Activated CD8-positive, alpha-beta memory T cell treated with anti-CD3 and anti-CD28 coated beads for 24 hours (primary cell): Measurements from ENCODE around the gene ABCB8.
"Not testable (repeated sequence)": the region's sequence is repeated elsewhere in the genome, so short reads cannot be mapped to it uniquely, and the experiment has no call there.

Experiments used
- DNase-seq: peaks from one replicate; pipeline ENCODE4 v3.0.0-alpha.2; 2020

The ABCB8 gene

DNA sequence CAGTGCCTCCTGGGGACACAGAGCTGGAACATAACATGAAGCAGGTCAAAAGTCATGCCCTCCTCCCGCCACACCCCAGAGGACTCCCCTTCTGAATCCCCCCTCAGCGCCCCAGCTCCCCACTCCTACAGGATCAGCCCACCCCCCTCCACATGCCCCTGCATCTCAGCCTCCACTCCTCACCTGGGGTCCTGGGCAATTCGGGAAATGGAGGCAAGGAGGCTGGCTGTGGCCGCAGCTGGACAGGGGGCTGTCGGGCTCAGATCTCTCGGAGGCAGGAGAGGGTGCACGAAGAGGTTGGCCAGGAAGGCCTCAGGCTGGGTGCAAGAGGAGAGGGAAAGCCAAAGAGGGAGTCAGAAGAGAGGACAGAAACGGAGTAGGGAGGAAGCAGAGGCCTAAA is 11.7 kb upstream of the ABCB8 start:
- DNase-seq: no peak

DNA sequence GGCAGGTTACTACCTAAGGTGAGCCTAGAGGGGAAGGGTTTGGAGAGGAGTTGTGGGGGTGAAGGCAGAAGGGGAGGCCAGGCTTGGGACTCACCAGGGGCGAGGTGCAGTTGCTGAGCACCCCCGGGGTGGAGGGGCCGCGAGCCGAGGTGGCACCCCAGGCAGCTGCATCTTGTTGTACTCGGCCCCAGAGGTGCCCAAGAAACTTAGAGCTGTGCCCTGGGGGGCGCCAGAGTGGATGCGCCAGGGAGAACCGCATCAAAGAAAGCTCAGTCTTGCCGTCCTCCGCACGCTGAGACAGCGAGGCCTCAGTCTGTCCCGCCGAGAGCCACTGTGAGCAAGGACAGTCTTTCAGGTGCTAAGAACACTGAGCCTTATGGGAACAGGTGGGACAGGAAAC is 11.3 kb upstream of the ABCB8 start:
- DNase-seq: peak; percentile 64

DNA sequence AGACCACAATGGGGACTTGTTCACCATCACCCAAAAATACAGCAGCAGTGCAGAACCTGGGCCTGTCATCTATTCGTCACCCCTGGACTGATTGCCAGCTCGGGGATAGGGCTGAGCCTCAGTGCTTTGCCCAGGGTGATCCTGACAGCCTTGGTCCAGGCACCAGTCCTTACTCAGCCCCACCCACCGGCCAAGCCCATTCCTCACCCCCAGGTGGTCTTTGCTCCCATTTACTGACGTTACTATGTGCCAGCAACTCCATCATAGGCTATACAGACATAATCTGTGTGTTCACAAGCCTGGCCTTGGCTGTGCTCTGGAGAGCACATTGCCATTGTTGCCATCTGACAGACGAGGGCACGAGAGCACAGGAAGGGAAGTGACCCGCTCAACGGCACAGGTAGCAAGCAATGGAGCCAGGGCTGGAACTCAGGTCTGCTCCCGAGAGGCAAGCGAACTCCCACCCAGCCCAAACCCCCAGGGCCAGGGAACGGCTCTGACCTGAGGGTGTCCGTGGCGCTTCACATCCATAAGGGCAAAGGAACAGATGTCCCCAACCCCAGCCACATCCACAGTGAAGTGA is 10.8 kb upstream of the ABCB8 start:
- DNase-seq: peak; percentile 70

DNA sequence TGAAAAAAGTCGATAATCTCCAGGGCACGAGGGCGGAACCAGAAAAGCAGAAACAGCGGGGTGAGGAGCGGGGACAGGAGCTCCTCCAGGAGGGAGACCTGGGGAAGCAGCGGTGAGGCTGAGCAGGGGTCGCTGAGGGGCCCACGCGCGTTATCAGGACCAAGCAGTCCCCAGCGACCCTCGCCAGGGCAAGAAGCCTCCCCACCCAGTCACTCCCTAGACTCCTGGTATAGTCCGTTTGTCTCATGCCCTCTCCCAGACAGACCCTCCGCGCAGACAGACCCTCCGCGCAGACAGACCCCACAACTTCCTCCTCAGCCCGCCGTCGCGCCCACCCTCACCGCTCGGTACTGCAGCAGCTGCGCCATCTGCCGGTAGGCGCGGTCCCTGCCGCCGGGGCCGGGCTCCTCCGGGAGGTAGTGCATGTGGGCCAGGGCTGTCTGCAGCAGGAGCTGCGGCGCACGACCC is 10.3 kb upstream of the ABCB8 start:
- peak; percentile 96 for DNase-seq

- peak; percentile 83 for DNase-seq
These were observed 9.7 kb upstream of the ABCB8 start for GRCh38 chr7:151018421-151019129.

DNA sequence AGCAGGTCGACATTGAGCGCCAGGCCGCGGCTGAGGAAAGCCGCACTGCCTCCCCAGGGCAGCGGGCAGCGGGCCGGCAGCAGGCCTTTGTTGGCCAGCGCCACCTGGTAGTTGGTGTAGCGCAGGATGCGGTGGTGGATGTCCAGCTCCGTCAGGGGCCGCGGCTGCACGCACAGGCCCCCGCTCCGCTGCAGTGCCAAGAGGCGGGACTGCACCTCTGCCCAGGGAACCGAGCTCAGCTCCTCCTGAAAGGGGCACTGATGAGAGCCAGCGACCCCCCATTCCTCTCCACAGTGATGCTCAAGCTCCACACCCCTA is 9.2 kb upstream of the ABCB8 start:
- no peak for DNase-seq

- no peak for DNase-seq
These were observed 8.0 kb upstream of the ABCB8 start for GRCh38 chr7:151020231-151020630.

GRCh38 chr7:151023232-151023631 is 5.0 kb upstream of the ABCB8 start:
- DNase-seq: no peak

DNA sequence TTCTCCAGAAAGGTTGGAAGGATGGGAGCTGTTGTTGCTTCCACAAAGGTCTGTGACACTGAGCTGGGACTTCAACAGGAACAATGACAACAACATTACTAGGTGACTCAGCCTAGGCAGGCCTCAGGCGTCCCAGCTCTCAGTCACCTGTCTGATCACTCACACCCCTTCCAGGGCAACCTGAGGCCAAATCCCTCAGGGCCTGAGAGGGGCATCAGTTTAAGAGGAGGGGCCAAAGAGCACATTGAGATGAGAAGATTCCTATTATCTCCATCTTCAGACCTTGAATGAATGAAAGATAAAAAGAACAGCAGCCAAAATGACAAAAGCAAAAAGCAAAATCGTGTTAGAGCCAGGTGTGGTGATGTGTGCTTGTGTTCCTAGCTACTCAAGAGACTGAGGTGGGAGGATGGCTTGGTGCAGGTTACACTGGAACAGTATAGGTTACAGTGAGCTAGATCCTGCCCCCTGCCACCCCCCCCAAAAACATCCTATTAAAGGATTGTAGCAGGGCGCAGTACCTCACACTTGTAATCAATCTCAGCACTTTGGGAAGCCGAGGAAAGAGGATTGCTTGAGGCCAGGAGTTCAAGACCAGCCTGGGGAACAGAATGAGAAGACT is 3.7 kb upstream of the ABCB8 start, which contains the start of gene ATG9B:
Gene ATG9B (minus strand): TSS at position 60 of the 622 bp plus-strand sequence. CDS start 71 bp downstream, outside the sequence.
- DNase-seq: no peak

GRCh38 chr7:151025924-151026671 is 2.2 kb upstream of the ABCB8 start:
- no peak for DNase-seq

- not testable (repeated sequence) for DNase-seq
These were observed 1.2 kb upstream of the ABCB8 start for GRCh38 chr7:151026771-151027727.

- DNase-seq: not testable (repeated sequence)
These were observed 521 bp upstream of the ABCB8 start for GRCh38 chr7:151027728-151028130.

DNA sequence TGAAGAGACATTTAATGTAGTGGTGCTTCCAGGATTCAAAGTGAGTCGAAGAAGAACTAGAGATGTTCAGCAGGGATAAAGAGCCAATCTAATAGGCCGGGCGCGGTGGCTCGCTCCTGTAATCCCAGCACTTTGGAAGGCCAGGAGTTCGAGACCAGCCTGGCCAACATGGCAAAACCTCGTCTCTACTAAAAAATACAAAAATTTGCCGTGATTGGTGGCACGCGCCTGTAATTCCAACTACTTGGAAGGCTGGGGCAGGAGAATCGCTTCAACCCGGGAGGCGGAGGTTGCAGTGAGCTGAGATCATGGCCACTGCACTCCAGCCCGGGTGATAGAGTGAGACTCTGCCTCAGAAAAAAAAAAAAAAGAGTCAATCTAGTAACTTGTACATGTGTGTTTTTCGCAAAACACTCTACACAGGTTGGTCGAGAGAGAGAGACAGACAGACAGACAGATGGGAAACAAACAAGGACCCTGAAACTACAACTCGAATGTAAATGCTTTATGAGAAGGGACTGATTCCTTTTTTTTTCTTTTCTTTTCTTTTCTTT is 775 bp downstream of the ABCB8 start:
- DNase-seq: no peak

- DNase-seq: no peak
These were observed 2.8 kb downstream of the ABCB8 start for GRCh38 chr7:151031011-151031410.

DNA sequence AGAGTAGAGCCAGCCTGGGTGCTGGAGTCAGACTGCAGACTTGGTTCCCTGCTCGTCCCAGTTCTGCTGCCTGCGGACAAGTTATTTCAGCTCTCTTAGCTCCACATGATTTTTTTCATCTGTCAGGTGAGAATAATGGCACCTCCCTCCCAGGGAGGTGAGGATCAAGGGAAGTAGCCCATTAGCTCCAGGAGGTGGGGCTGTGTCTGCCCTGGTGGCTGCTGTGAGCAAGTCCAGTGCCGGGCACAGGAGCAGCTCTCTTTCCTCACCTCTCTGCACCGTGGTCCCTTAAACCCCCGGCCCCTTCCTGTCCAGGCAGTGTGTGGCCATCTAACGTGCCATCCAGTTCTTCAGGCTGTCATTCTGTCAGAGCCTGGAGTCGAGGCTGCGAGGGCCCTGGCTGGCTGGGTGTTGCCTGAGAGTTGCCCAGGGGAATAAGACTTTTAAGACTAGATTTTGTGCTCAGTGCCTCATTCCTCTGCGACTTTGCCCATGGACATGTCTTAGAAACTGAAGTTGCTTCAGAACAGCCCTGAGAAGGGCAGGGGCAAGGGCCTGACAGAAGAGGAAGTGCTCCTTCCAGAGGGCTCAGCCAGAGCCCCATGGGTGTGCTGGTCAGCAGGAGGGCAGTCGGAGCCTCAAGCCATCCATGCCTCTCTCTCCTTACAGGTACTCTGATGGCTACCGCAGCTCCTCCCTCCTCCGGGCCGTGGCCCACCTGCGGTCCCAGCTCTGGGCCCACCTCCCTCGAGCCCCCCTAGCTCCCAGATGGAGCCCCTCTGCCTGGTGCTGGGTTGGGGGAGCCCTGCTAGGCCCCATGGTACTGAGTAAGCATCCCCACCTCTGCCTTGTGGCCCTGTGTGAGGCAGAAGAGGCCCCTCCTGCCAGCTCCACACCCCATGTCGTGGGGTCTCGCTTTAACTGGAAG is 5.0 kb downstream of the ABCB8 start:
- no peak for DNase-seq

DNA sequence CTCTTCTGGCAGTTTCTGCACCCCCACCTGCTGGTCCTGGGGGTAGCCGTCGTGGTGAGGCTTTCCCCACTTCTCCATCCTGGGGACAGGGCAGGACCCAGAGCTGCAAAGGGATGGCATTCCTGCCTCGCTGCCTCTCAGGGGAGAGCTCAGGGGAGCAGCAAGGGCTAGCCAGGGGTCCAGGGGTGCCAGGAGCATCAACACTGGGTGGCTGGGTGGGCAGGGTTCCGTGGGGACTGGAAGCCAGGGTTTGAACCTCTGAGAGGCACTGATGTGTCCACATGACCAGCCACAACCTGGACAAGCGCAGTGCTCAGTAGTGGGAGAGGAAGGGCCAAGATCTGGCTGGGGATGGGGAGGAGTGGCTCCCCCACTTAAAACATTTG is 5.6 kb downstream of the ABCB8 start:
- DNase-seq: no peak

DNA sequence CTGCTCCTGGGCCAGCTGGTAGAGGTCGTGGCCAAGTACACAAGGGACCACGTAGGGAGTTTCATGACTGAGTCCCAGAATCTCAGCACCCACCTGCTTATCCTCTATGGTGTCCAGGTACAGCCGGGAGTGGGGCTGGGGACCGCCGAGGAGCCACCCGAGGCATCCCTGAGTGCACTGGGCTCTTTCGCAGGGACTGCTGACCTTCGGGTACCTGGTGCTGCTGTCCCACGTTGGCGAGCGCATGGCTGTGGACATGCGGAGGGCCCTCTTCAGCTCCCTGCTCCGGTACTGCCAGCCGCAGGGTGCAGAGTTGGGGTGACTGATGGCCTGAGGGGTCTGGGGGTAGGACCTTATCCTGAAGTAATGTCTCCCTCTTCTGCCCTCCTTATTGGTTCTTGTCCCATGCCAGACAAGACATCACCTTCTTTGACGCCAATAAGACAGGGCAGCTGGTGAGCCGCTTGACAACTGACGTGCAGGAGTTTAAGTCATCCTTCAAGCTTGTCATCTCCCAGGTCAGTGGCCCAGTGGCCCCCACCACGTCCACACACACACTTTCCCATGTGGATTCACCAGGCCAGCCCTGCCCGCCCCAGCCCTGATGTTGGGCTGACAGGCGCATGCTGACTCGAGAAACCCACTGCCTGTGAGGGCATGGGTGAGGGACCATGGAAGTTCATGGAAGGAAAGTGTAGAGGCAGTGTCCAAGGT is 6.2 kb downstream of the ABCB8 start:
- DNase-seq: no peak

DNA sequence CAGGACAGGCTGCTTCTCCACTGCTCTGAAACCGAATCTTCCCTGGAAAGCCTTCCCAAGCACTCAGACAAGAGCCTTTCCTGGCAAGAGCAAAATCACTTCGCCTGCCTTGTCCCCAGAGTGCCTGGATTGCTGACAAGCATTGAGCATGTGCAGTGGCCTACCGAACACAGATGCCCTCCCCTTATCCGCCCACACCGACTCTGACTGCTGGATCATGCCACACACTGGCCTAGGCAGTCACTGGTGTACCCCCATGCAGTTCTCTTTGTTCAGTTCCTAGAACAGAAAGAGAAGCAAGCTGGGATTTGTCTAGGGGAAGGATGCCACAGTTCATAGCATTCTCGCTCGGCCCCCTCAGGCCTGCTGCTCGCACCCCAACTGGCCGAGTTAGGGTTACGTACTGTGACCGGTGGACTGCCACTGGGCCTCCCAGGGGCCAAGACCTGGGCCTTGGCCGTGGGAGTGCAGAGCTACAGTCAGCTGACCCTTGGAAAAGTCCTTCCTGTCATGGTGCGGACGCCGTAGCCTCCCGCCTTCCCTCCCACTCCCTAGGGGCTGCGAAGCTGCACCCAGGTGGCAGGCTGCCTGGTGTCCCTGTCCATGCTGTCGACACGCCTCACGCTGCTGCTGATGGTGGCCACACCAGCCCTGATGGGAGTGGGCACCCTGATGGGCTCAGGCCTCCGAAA is 6.9 kb downstream of the ABCB8 start:
- no peak for DNase-seq

DNA sequence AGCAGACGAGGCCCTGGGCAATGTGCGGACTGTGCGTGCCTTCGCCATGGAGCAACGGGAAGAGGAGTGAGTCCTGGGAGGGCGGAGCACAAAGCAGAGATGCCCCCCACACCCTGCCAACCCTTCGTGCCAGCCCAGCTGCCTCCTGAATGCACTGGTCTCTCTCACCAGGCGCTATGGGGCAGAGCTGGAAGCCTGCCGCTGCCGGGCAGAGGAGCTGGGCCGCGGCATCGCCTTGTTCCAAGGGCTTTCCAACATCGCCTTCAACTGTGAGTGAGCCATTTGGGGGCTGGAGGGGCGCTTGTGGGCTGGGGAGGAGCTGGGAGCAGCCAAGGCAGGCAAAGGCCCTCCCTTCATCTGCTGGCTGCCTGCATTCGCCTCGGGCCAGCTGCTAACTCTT is 7.7 kb downstream of the ABCB8 start:
- DNase-seq: no peak
